Choroid plexus epithelial cell (primary cell): ENCODE measurements around the gene ATXN7L3.

ENCODE experiments used
- DNase-seq: peaks from one replicate; pipeline ENCODE4 v3.0.0-alpha.2; 2010; ENCODE audit warnings: low read depth
- H3K4me3 ChIP-seq: 2 replicates; pipeline ENCODE4 v1.5.1; 2011; ENCODE audit warnings: low read depth, mild to moderate bottlenecking, control low read depth, low read length, moderate library complexity
- CTCF ChIP-seq: conservative IDR thresholded peaks from 2 replicates; pipeline ENCODE4 v1.5.1; 2011; ENCODE audit warnings: low read depth, mild to moderate bottlenecking, control low read depth, inconsistent platforms, low read length, moderate library complexity

Gene ATXN7L3

DNA sequence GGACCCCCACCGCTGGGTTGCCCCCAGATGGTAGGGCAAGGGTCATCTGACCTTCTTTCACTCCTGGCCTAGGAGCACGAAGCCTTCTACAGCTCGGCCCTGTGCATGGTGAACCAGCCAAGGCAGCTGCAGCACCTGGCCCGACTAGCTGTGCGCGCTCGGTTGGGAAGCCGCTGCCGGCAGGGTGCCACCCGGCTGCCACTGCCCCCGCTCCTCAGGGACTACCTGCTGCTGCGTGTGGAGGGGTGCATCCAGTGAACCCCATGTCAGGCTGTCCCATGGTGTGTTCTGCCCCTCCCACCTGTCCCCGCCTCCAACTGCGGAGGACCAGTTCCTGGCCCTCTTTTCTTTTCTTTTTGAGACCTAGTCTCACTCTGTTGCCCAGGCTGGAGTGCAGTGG, 21.6 kb downstream of the ATXN7L3 start:
- no peak for TF ChIP-seq CTCF

GRCh38 chr17:44177640-44178039, 22.0 kb downstream of the ATXN7L3 start:
- TF ChIP-seq CTCF: no peak
- H3K4me3 ChIP-seq: no peak overlapping the region
- DNase-seq: no peak

More for the DNA sequence above, 21.6 kb downstream of the ATXN7L3 start:
- no peak for DNase-seq
- no peak overlapping the region for H3K4me3 ChIP-seq

DNA sequence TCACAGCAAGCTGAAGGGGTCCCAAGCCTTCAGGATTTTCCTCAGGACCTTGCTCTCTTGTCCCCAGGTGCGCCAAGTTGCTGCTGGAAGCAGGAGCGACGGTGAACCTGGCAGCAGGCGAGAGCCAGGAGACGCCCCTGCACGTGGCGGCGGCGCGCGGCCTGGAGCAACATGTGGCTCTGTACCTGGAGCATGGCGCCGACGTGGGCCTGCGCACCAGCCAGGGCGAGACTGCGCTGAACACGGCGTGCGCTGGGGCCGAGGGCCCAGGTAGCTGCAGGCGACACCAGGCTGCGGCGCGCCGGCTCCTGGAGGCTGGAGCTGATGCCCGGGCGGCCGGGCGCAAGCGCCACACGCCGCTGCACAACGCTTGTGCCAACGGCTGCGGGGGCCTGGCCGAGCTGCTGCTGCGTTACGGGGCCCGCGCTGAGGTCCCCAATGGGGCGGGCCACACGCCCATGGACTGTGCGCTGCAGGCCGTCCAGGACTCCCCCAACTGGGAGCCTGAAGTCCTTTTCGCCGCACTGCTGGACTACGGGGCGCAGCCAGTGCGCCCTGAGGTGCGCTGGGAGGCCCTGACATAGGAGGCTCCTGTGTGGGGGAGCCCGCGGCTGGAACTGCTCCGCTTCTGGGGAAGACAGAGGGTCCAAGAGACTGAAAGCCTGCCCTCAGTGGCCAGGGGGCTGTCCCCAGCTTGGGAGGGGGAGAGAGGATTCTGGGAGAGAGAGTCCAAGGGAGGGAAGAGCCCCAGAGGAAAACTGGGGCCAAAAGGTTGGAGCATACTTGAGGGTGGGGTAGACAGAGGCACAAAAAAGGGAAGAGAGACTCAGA, 22.8 kb downstream of the ATXN7L3 start:
- no peak for DNase-seq
- no peak overlapping the region for H3K4me3 ChIP-seq
- TF ChIP-seq CTCF: no peak

DNA sequence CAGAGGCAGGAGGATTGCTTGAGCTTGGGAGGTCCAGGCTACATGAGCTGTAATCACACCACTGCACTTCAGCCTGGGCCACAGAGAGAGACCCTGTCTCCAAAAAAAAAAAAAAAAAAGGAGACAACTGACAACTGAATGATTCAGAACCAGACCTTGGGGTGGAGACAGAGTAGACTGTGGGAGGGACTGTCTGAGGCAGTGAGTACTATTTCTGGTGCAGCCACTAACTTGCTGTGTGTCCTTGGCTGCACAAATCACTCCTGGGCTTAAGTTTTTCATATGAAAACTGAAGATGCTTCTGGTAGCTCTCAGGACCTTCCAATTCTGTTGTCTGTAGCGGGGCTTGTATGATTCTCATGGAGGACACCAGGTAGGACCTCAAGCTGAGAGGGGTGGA, 23.4 kb downstream of the ATXN7L3 start:
- no peak for DNase-seq
- TF ChIP-seq CTCF: no peak
- H3K4me3 ChIP-seq: no peak overlapping the region

GRCh38 chr17:44174427-44174826, 25.3 kb downstream of the ATXN7L3 start:
- no peak for TF ChIP-seq CTCF
- no peak for DNase-seq
- no peak overlapping the region for H3K4me3 ChIP-seq

DNA sequence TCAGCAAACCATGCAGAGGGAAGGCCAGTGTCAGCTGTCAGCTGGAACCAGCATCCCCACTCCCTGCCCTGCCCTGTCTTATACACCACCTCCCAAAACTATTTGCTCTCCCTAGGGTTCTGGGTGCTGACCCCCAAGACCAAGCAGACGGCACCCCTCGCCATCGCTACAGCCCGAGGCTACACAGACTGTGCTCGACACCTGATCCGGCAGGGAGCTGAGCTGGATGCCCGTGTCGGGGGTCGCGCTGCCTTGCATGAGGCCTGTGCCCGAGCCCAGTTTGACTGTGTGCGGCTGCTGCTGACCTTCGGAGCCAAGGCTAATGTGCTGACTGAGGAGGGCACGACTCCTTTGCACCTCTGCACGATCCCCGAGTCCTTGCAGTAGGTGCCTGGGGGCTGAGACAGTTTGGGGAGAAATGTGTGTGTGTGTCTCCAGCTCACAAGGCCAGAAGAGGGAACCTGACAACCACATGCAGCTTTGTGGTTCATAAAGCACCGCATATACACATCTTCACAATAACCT, 27.7 kb downstream of the ATXN7L3 start:
- no peak overlapping the region for H3K4me3 ChIP-seq

More for the DNA sequence above, 27.7 kb downstream of the ATXN7L3 start:
- no peak for DNase-seq
- no peak for TF ChIP-seq CTCF
